Fibroblast of peridontal ligament (primary cell): ENCODE data around the gene CETP.

Experiments
- DNase-seq: peaks from one replicate; pipeline ENCODE4 v3.0.0-alpha.2; 2010; ENCODE audit errors: extremely low read depth

The CETP gene

GRCh38 chr16:56961851-56962281 is at the start of gene CETP:
Gene CETP, plus strand, starts transcription at chr16:56961950. Its CDS starts 30 bp downstream, at chr16:56961980.
- no peak for DNase-seq

GRCh38 chr16:56912746-56913708 is 48.7 kb upstream of the CETP start:
- peak; percentile 90 for DNase-seq

GRCh38 chr16:56914896-56915295 is 46.9 kb upstream of the CETP start:
- no peak for DNase-seq

GRCh38 chr16:56915336-56916119 is 46.2 kb upstream of the CETP start:
- DNase-seq, result peak; percentile 23

GRCh38 chr16:56916571-56917403 is 45.0 kb upstream of the CETP start:
- no peak for DNase-seq

GRCh38 chr16:56918467-56919012 is 43.2 kb upstream of the CETP start:
- DNase-seq, result no peak

GRCh38 chr16:56919099-56919800 is 42.5 kb upstream of the CETP start:
- no peak for DNase-seq

- no peak for DNase-seq
Measured at GRCh38 chr16:56921571-56921970, 40.2 kb upstream of the CETP start.

- DNase-seq, result no peak
Measured at GRCh38 chr16:56923481-56924091, 38.2 kb upstream of the CETP start.

- no peak for DNase-seq
Measured at GRCh38 chr16:56927471-56927870, 34.3 kb upstream of the CETP start.

- no peak for DNase-seq
Measured at GRCh38 chr16:56929639-56930038, 32.1 kb upstream of the CETP start.

- DNase-seq, result no peak
Measured at GRCh38 chr16:56930486-56931270, 31.1 kb upstream of the CETP start.

GRCh38 chr16:56931271-56931891 is 30.4 kb upstream of the CETP start:
- DNase-seq, result no peak

- peak; percentile 96 for DNase-seq
Measured at GRCh38 chr16:56931892-56932720, 29.6 kb upstream of the CETP start, which contains the start of gene HERPUD1. Gene HERPUD1, plus strand, starts transcription at chr16:56932142. Its CDS starts 103 bp downstream, at chr16:56932245.

- peak; percentile 71 for DNase-seq
Measured at GRCh38 chr16:56932721-56933619, 28.8 kb upstream of the CETP start.

- no peak for DNase-seq
Measured at GRCh38 chr16:56933828-56934598, 27.7 kb upstream of the CETP start.
